ENCODE results near the gene TESMIN.

TESMIN gene

DNA sequence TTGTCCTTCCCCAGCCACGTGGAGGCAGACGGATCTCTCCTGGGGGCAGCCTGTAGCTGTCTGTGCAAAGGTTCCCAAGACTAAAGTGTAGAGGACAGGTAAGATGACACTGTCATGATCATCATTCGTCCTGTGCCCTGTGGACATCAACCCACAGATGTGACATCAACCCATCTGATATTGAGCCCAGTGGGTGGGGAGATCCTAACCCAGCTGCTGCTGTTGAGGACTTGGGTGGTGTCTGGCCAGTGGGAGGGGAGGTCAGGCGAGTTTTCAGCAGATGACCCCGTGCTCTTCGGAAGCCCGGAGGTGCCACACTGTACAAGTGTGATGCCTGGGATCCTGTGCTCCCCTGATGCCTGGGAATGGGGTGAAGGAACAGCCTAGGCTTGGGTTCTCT, 68.2 kb downstream of the TESMIN start:
- no peak for DNase-seq (ENCODE audit: low read depth in 2 of 2)

DNA sequence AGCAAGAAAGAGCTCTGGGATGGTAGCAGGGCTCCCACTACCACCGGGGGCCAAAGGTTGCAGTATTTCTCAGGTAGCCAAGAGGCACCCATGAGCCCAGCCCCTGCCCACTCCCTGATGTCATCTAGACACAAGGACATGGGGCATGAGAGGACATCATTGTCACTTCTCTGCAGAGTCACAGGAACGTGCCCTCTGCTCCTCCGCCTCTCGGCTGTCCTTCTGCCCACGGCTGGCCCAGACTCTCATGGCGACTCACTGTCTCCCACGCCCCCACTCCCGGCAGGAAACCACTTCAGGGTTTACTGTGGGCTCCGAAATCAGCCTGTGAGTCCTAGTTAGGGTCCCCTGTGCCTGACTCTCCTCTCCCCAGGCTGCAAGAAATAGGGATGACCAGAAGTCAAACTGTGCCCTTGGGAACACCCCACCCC, 68.8 kb downstream of the TESMIN start:
- DNase-seq (ENCODE audit: low read depth in 2 of 2) = no peak

DNA sequence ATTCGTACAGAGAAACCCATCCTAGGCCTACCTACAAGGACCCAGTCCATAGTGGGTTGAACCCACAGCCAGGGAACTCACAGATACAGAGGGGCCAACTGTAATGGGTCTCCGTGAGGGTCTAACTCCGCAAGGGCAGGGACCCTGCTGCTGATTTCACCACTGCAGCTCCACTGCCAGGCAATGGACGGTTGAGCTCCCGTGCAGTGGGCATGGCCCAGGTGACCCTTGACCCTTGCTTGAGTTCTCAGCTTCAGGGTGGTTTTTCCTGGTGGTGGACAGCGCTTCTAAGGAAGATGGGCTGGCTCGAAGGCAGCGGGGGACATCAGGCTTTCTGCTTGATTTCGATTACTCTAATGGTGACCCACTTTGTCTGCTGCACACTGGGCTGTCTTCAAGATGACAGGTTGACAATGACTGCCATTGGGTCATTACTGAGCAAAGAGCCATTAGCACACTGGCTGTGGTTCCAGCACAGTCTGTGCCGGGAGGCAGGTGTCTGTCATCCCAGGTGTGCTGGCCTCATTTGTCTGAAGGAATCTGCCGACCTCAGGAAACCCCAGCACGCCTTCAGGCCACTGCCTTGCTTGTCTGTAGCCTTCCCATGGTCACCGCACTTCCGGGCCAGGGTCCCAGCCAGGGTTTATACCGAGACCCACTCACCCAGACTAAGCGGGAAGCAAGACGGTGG, 70.6 kb downstream of the TESMIN start:
- DNase-seq (ENCODE audit: low read depth in 2 of 2) = no peak

GRCh38 chr11:68678031-68678441, 73.3 kb downstream of the TESMIN start:
- no peak for DNase-seq (ENCODE audit: low read depth in 2 of 2)

GRCh38 chr11:68677432-68677831, 73.9 kb downstream of the TESMIN start:
- no peak for DNase-seq (ENCODE audit: low read depth in 2 of 2)

DNA sequence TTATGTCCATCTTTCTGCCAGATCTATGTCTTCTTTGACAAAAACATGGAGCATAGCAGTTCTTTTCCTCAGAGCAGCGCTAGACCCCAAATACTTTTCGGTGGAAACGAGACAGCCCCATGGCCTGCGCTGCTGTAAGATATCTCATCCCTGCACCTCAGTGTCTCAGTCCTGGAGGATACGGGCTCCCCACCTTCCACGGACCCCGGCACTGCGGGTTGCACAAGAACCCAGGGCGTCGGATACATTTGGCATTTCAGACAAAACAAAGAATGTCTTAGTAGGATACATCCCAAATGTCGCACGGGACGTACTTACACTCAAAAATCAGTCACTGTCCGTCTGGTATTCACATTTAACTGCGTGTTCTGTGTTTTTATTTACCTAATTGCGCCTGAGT, 76.9 kb downstream of the TESMIN start:
- no peak for DNase-seq (ENCODE audit: low read depth in 2 of 2)

- DNase-seq (ENCODE audit: low read depth in 2 of 2) = no peak
These were observed 77.3 kb downstream of the TESMIN start for GRCh38 chr11:68673991-68674390.

DNA sequence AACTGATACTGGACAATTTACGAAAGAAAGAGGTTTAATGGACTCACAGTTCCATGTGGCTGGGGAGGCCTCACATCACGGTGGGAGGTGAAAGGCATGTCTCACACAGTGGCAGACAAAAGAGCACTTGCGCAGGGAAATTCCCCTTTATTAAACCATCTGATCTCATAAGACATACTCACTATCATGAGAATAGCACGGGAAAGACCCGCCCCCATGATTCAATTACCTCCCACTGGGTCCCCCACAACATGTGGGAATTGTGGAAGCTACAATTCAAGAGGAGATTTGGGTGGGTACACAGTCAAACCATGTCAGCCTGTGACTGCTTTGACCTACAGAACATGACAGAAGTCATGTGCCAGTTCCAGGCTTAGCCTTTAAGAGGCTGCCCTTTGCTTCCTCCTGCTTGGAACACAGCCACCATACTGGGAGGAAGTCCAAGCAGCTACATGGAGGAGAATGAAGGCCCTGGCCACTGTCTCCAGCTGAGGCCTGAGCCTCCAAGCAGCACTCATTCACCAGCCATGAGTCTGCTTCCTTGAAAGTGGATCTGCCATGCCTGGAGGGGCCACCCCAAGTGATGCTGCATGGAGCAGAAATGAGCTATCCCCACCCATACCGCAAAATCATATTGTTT, 77.9 kb downstream of the TESMIN start:
- no peak for DNase-seq (ENCODE audit: low read depth in 2 of 2)

DNA sequence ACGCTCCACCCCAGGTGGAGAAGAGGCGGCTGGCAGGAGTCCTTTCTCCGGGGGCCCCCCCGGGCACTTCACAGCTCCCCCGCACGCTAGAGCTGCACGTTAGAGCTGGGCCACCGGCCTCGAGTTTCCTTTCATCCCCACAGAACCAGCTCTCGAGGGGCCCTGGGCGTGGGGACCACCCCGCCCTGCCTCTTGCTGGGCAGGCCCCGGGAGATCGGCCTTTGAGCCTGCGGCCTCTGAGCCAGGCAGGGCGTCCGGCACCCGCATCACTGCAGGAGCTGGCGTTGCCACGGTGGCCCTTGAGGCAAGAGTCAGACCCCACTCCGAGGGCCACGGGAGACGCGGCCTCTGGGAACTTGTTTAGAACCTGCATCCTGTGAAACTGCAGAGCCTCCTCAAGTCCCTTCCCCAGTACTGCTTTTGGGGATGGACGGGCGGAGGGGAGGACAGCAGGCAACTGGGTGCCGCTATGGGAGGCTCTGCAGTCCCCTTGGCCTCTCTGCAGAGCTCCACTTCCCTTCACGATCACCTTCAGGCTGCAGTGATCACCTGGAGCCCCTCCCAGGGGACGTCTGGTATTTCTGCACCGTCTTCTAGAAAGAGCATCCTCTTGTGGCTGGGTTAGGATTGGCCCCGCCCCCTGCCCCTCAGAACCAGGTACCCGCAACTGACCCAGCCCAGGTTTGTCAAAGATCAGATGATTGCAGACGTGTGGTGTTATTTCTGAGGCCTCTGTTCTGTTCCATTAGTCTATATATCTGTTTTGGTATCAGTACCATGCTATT, 80.9 kb downstream of the TESMIN start:
- DNase-seq (ENCODE audit: low read depth in 2 of 2) = no peak

DNA sequence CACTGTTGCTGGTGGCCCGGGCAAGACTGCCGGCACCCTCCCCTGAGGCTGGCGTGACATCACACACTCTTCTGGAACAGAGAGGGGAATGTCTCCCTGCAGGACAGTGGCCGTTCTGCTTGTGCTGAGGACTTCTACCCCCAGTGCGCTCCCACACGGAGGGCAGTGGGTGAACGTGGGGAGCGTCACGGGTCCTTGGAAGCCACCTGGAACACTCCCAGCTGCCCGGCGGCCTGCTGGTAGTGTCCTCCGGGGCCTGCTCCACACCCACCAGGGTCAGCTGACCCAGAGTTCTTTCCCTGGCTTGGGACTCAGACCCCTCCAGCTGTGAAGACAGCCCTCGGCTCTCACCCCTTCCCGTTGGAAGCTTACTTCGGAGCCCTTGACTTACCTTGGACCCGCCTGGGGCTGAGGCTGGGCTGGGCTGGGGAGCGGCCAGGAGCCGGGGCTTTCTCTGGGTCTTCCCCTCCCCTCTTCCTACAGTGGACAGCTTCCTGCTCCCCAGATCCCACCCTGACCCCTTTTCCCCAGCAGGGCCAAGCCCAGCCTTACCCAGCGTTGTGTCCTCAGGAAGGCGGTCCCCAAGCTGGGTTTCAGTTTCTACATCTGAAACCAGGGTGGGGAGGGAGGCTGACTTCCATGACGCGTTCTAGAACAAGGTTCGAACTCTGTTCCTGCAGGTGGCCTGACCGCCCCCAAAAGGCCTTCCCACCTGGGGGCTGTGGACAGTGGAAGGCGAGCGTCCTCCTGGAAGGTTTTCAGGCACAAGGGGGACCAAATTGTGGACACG, 81.8 kb downstream of the TESMIN start:
- no peak for DNase-seq (ENCODE audit: low read depth in 2 of 2)

GRCh38 chr11:68667511-68668500, 83.5 kb downstream of the TESMIN start:
- no peak for DNase-seq (ENCODE audit: low read depth in 2 of 2)

- DNase-seq (ENCODE audit: low read depth in 2 of 2) = no peak
These were observed 84.5 kb downstream of the TESMIN start for GRCh38 chr11:68666849-68667248.

DNA sequence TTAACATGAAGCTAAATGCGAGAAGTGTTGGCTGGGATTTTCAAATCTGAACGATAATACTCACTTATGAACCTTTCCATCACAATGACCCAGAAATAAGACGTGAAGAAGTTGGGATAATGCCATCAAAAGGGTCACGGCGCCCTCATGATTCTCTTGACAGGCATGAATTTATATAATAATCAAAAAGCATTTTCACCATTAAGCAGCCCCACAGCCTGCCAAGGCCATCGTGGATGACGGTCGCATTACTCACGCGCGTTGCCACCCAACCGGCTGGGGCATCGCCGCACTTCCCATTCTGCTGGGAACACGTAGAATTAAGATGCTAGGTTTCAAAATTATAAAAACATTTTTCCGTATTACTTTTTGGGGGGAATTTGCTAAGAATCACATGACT, 85.9 kb downstream of the TESMIN start:
- DNase-seq (ENCODE audit: low read depth in 2 of 2) = no peak

DNA sequence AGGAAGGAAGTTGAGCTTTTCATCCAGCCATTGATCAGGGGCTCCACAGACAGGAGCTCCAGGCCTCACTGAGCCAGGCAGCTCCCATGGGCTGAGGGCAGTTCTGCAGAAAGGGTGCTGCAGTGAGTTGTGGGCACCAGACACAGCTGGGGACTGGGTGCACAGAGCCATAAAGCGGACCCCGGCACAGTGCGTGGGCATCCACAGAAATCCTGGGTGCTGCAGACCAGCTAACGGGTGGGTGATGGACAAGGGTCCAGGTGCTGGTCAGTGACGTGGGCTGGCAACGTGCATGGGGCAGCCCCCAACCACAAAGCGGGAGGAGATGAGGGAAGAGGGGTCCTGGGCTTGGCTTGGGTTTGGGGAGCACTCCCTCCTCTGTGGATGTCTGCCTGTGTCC, 86.4 kb downstream of the TESMIN start:
- no peak for DNase-seq (ENCODE audit: low read depth in 2 of 2)

GRCh38 chr11:68664141-68664540, 87.2 kb downstream of the TESMIN start:
- no peak for DNase-seq (ENCODE audit: low read depth in 2 of 2)

DNA sequence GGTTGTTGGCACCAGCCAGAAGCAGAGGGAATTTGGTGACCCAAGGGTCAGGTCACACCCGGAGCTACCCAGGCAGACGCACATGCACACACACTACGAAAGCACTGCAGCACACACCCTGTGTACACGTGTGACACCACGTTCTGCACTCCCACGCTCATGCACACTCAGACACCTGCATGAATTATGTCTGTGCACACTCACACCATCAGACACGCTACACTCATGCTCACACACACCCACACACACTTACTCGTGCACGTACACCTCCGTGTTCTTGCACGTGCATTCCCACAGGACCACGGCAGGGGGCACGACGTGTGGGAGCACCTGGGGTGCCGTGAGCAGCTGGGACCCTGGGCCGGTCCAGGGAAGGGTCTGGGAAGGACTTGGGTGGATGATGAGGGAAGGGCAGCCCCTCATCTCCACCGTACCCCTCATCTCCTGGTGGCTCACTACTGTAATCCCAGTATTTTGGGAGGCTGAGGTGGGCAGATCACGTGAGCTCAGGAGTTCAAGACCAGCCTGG, 87.8 kb downstream of the TESMIN start:
- no peak for DNase-seq (ENCODE audit: low read depth in 2 of 2)

DNA sequence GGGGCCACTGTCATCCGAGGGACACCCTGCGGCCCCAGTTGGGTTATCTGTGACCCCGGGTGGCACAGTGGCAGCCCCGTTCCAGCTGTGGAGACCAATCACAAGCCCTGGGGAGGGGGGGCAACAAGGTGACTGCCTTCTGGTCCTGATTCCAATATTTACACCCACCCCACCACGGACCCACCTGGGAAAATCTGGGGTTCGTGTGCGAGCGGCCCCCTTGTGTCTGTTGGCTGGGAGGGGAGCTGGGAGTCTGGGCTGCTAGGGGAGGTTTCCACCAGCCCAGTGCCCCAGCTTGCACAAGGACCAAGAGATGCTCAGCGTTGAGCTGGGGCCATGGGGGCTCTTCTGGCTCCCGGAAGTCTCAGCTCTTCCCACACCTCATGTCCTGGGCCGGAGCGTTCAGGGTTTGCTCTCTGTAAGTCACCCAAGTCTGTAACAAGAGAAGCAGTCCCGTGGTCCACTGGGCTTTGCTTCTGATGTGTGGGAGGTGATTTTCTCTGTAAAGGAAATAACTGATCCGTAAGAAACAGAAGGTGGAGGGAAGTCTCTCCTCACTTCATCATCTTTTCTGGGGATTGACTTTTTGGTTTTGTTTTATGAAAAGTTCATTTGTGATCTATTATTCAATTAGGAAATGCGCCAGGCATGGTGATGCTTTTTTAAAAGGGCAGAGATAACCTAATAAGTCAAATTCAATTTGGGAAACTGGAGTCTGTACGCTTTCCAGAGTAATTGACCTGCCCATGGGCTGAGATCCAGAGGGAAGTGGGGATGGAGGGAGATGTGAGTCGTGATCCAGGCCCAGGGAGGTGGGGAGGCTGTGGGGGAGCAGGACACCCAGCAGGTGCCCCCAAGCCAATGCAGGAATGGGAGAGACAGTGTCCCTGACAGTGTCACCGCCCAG, 89.4 kb downstream of the TESMIN start:
- no peak for DNase-seq (ENCODE audit: low read depth in 2 of 2)

- DNase-seq (ENCODE audit: low read depth in 2 of 2) = no peak
These were observed 90.3 kb downstream of the TESMIN start for GRCh38 chr11:68661014-68661413.

DNA sequence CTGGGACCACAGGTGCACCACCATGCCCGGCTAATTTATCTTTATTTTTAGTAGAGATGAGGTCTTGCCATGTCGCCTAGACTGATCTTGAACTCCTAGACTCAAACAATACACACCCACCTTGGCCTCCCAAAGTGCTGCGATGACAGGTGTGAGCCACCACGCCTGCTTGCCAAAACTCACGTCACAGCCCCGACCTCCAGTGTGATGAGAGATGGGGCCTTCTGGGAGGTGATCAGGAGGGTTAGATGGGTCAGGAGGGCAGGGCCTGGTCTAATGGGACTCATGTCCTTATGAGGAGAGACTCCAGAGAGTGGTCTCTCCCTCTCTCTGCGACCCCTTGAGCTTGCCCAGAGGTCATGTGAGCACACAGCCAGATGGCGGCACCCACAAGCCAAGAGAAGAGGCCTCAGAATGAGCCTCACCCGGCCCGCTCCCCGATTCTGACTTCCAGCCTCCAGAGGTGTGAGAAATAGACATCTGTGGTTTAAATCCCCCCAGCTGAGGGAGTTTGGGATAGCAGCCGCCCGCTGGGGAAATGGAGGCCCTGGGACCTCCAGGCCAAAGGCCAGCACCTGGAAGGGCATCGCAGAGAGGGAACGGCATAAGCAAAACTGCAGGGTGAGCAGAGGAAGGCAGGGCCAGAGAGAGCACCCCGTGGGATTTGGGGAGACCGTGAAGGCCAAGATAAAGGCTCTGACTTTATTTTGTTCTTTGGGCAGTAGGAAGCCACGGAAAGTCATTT, 91.1 kb downstream of the TESMIN start:
- no peak for DNase-seq (ENCODE audit: low read depth in 2 of 2)

Data from activated CD8-positive, alpha-beta memory T cell treated with anti-CD3 and anti-CD28 coated beads for 4 hours (primary cell).